Measurements from ENCODE around the gene LYSMD1. TPM values are rescaled to one million over a fixed set of nuclear protein-coding genes. Genes with fewer than 3 reads are reported as not detected.
"Not testable (repeated sequence)": the region's sequence is repeated elsewhere in the genome, so short reads cannot be mapped to it uniquely, and the experiment has no call there.

Gene LYSMD1
- 21.9 TPM for total RNA-seq (ENCODE audit: unreplicated experiment)
- long read RNA-seq, partial matches to known transcripts = 0 of 5 reads
- long read RNA-seq, other reads (novel, unspliced or antisense) = 5 of 5 reads

GRCh38 chr1:151165738-151166504 is at the start of gene LYSMD1, which contains the start of gene SCNM1:
Gene LYSMD1 (minus strand): TSS chr1:151165902. CDS start chr1:151165258, 644 bp downstream.
Gene SCNM1 (plus strand): TSS chr1:151166144. CDS start chr1:151166153, 9 bp downstream.
- TF ChIP-seq CTCF (IDR thresholded peaks at IDR 0.05; ENCODE audit: partially characterized antibody, unreplicated experiment) = no peak
- Mint-ChIP-seq H3K4me1 (ENCODE audit: low read depth, unreplicated experiment) (peaks cover 8% of the 10 kb centered on the region), H3K9me3 (ENCODE audit: unreplicated experiment) (peaks cover 12% of the 10 kb centered on the region), H3K27me3 (ENCODE audit: unreplicated experiment) (peaks cover 5% of the 10 kb centered on the region), H3K27ac (ENCODE audit: unreplicated experiment) (peak within 1 kb of the TSS; percentile 96), H3K36me3 (ENCODE audit: unreplicated experiment) (no peaks in the 10 kb centered on the region), H3K4me3 (ENCODE audit: unreplicated experiment) (peak within 1 kb of the TSS; percentile 99)
- DNase-seq = peak; percentile 90

GRCh38 chr1:151213560-151213959 is 47.9 kb upstream of the LYSMD1 start:
- TF ChIP-seq CTCF (IDR thresholded peaks at IDR 0.05; ENCODE audit: partially characterized antibody, unreplicated experiment) = no peak
- Mint-ChIP-seq H3K36me3 (ENCODE audit: unreplicated experiment) (peaks cover 4% of the 10 kb centered on the region), H3K27me3 (ENCODE audit: unreplicated experiment) (peaks cover 4% of the 10 kb centered on the region), H3K9me3 (ENCODE audit: unreplicated experiment) (no peaks in the 10 kb centered on the region), H3K27ac (ENCODE audit: unreplicated experiment) (no peak overlapping the region), H3K4me3 (ENCODE audit: unreplicated experiment) (no peak overlapping the region), H3K4me1 (ENCODE audit: low read depth, unreplicated experiment) (no peaks in the 10 kb centered on the region)
- no peak for DNase-seq

- Mint-ChIP-seq H3K4me1 (ENCODE audit: low read depth, unreplicated experiment) (no peaks in the 10 kb centered on the region), H3K4me3 (ENCODE audit: unreplicated experiment) (no peak overlapping the region), H3K36me3 (ENCODE audit: unreplicated experiment) (peaks cover 4% of the 10 kb centered on the region), H3K27me3 (ENCODE audit: unreplicated experiment) (peaks cover 4% of the 10 kb centered on the region), H3K9me3 (ENCODE audit: unreplicated experiment) (no peaks in the 10 kb centered on the region), H3K27ac (ENCODE audit: unreplicated experiment) (peak overlapping the region; percentile 70)
- no peak for DNase-seq
- TF ChIP-seq CTCF (IDR thresholded peaks at IDR 0.05; ENCODE audit: partially characterized antibody, unreplicated experiment) = no peak
These were observed 46.4 kb upstream of the LYSMD1 start for GRCh38 chr1:151211972-151212705.

GRCh38 chr1:151210830-151211229 is 45.1 kb upstream of the LYSMD1 start:
- Mint-ChIP-seq H3K9me3 (ENCODE audit: unreplicated experiment) (peaks cover 2% of the 10 kb centered on the region), H3K27me3 (ENCODE audit: unreplicated experiment) (peaks cover 4% of the 10 kb centered on the region), H3K27ac (ENCODE audit: unreplicated experiment) (no peak overlapping the region), H3K36me3 (ENCODE audit: unreplicated experiment) (peaks cover 4% of the 10 kb centered on the region), H3K4me3 (ENCODE audit: unreplicated experiment) (no peak overlapping the region), H3K4me1 (ENCODE audit: low read depth, unreplicated experiment) (no peaks in the 10 kb centered on the region)
- DNase-seq = no peak
- TF ChIP-seq CTCF (IDR thresholded peaks at IDR 0.05; ENCODE audit: partially characterized antibody, unreplicated experiment) = no peak

- not testable (repeated sequence) for H3K4me1 Mint-ChIP-seq (ENCODE audit: low read depth, unreplicated experiment); H3K27me3 Mint-ChIP-seq (ENCODE audit: unreplicated experiment); H3K4me3 Mint-ChIP-seq (ENCODE audit: unreplicated experiment); DNase-seq; H3K9me3 Mint-ChIP-seq (ENCODE audit: unreplicated experiment); H3K36me3 Mint-ChIP-seq (ENCODE audit: unreplicated experiment); H3K27ac Mint-ChIP-seq (ENCODE audit: unreplicated experiment)
These were observed 39.8 kb upstream of the LYSMD1 start for GRCh38 chr1:151205381-151205965.

Data from glutamatergic neuron (in vitro differentiated cells).